ENCODE measurements around the gene PACRG. TPM values are rescaled to one million over a fixed set of nuclear protein-coding genes. Genes with fewer than 3 reads are reported as not detected.

The PACRG gene
- total RNA-seq, 1 experiment from 2014 or later, result 0.26 TPM

- Mint-ChIP-seq H3K4me1 (no peaks in the 10 kb centered on the region), H3K36me3 (ENCODE audit: insufficient read depth in 1 of 3, low read depth in 3 of 3) (peaks cover 0 to 9% (median 0%) of the 10 kb centered on the region in 3 experiments; a peak in 3 of 7 replicates), H3K4me3 (no peak overlapping the region), H3K27ac (no peak overlapping the region), H3K9me3 (peaks cover 4 to 8% of the 10 kb centered on the region in 2 experiments; a peak in 3 of 5 replicates), H3K27me3 (ENCODE audit: low read depth) (no peaks in the 10 kb centered on the region)
- no peak overlapping the region for H2BK12ac ChIP-seq (ENCODE audit: insufficient read length, low read depth, low read length)
- TF ChIP-seq, protein P1, sequence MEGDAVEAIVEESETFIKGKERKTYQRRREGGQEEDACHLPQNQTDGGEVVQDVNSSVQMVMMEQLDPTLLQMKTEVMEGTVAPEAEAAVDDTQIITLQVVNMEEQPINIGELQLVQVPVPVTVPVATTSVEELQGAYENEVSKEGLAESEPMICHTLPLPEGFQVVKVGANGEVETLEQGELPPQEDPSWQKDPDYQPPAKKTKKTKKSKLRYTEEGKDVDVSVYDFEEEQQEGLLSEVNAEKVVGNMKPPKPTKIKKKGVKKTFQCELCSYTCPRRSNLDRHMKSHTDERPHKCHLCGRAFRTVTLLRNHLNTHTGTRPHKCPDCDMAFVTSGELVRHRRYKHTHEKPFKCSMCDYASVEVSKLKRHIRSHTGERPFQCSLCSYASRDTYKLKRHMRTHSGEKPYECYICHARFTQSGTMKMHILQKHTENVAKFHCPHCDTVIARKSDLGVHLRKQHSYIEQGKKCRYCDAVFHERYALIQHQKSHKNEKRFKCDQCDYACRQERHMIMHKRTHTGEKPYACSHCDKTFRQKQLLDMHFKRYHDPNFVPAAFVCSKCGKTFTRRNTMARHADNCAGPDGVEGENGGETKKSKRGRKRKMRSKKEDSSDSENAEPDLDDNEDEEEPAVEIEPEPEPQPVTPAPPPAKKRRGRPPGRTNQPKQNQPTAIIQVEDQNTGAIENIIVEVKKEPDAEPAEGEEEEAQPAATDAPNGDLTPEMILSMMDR (conservative IDR thresholded peaks at IDR 0.05), result no peak
- no peak overlapping the region for H3T11ph ChIP-seq (ENCODE audit: low read length)
- H4K5ac ChIP-seq (ENCODE audit: insufficient read length, low read depth, low read length), result no peak overlapping the region
- H2AK5ac ChIP-seq (ENCODE audit: insufficient read length, low read length), result no peak overlapping the region
- no peak overlapping the region for H2BK20ac ChIP-seq (ENCODE audit: low read depth, low read length, poor library complexity, severe bottlenecking)
- H3K56ac ChIP-seq (ENCODE audit: insufficient read length, low read depth, low read length), result no peak overlapping the region
- H2BK5ac ChIP-seq (ENCODE audit: insufficient read length, low read length), result no peak overlapping the region
- H3K4ac ChIP-seq (ENCODE audit: low read depth, low read length), result no peak overlapping the region
- H2BK120ac ChIP-seq (ENCODE audit: low read depth, low read length, poor library complexity, severe bottlenecking), result no peak overlapping the region
- H3K18ac ChIP-seq (ENCODE audit: insufficient read length, low read depth, low read length), result no peak overlapping the region
- H3K23ac ChIP-seq (ENCODE audit: insufficient read length, low read depth, low read length), result no peak overlapping the region
- H3K27me3 ChIP-seq (ENCODE audit: insufficient read depth, low read length), result no peaks in the 10 kb centered on the region
- H3K4me1 ChIP-seq (ENCODE audit: insufficient read depth, low read length), result no peaks in the 10 kb centered on the region
- no peak overlapping the region for H4K91ac ChIP-seq (ENCODE audit: insufficient read length, low read depth, low read length)
- no peak overlapping the region for H4K8ac ChIP-seq (replicated peaks; ENCODE audit: insufficient read length, low read depth, low read length)
- no peaks in the 10 kb centered on the region for H3K79me2 ChIP-seq (ENCODE audit: insufficient read depth, low read length)
- no peak overlapping the region for H3K4me2 ChIP-seq (ENCODE audit: insufficient read depth, insufficient read length, low read length)
- H2BK15ac ChIP-seq (ENCODE audit: low read depth, low read length), result no peak overlapping the region
- DNase-seq, result no peak
- no peak overlapping the region for H2AFZ ChIP-seq (ENCODE audit: low read length)
- H3K23me2 ChIP-seq (ENCODE audit: insufficient read length, low read depth, low read length, poor library complexity, severe bottlenecking), result no peaks in the 10 kb centered on the region
- H3K9ac ChIP-seq (ENCODE audit: extremely low read depth, insufficient read length, low read length), result no peak overlapping the region
- H3K9me3 ChIP-seq (ENCODE audit: control insufficient read depth, low read depth, low read length), result no peaks in the 10 kb centered on the region
- no peaks in the 10 kb centered on the region for H3K79me1 ChIP-seq (ENCODE audit: insufficient read depth, low read depth, low read length, poor library complexity, severe bottlenecking)
- H4K20me1 ChIP-seq (ENCODE audit: control insufficient read depth, insufficient read depth, insufficient read length), result no peaks in the 10 kb centered on the region
- WGBS (ENCODE audit: extremely low coverage, insufficient read length, low lambda C conversion rate), result no CpG with 5 or more reads among the region's 14 CpGs
- H3K14ac ChIP-seq (ENCODE audit: insufficient read depth, low read length), result no peak overlapping the region
- H3K27ac ChIP-seq (ENCODE audit: insufficient read length, low read depth, low read length), result no peak overlapping the region
These were observed 438.1 kb downstream of the PACRG start for GRCh38 chr6:163165922-163166321.
